ENCODE data around the gene CNRIP1.
A peak's percentile ranks its signal among the peaks of the same experiment; 100 is the strongest.
"Not testable (repeated sequence)": the region's sequence is repeated elsewhere in the genome, so short reads cannot be mapped to it uniquely, and the experiment has no call there.

The CNRIP1 gene

DNA sequence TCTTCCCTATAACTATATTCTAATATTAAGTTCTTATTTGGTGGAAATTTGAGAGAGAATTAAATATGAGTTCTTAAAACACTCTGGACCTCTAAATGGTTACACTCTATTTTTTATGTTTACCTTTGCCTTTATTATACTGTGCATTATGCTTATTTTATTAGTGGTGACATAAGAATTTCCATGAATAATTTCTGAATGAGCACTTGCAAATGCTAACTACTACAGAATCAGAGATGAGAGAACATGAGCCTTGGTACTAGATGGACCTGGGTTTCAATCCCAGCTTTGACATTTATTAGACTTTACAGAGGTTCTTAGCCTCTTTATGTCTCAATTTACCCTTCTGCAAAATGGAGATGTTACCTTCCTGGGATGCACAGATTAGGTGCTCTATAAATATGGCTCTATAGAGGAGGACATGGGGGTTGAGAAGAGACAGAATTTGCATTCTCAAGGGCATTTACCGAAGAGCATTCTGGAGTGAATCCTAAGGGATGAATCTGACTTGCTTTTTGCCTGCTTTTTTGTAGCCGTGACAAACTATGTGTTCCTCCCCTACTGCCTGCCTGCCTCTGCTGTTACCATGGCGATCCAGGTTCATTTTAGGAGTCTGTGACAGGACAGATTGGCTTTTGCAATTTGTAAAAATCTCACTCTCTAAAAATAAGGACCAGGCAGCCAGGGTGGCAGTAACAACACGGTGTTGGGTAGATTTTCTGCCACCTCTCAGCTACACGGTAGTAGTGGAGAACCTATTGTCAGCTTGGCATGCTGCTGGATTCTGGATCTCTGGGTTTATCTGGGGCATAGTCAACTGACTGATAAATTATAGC, 20.7 kb upstream of the CNRIP1 start:
- no peak for DNase-seq

DNA sequence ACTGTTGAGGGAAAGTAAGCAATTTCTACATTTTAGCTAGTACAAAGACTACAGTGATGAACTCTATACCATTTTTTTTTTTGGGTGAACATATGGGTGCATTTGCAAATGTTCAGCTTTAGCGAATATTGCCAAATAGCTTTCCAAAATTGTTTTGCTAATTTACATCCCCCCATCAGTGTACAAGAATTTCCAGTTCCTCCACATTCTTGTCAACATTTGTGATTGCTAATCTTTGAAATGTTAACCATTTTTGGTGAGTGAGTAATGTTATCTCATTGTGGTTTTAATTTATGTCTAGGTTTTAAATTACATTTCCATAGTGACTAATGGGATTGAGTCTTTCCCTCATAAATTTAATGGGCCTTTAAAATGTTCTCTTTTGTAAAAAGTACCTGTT, 16.4 kb upstream of the CNRIP1 start:
- no peak for DNase-seq

DNA sequence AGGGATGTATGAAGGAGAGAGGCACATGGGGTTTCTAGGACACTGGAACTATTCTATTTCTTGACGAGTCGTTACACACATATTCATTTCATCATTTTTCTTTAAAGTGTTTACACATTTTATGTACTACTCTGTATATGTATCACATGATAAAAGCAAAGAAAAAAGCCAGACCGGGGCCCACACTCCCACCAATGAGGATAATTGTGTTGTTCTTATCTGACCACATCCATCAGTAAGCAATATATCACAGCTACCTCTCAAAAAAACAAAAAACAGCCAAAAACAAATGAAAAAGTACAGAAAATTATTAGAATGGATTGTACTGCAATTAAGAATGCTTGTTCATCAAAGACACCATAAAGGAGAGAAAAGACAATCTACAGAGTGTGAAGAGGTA, 14.2 kb upstream of the CNRIP1 start:
- DNase-seq, result no peak

DNA sequence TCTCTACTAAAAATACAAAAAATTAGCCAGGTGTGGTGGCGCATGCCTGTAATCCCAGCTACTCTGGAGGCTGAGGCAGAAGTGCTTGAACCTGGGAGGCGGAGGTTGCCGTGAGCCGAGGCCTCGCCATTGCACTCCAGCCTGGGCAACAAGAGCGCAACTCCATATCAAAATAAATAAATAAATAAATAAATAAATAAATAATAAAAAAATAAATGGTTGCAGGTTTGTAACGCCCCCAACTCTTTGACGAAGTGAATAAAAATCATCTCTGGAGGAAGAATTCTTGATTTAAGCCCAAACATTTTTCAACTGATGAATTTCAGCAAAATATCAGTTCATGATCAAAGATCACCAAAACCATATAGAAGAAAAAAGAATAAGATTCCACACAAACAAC, 13.3 kb upstream of the CNRIP1 start:
- no peak for DNase-seq

DNA sequence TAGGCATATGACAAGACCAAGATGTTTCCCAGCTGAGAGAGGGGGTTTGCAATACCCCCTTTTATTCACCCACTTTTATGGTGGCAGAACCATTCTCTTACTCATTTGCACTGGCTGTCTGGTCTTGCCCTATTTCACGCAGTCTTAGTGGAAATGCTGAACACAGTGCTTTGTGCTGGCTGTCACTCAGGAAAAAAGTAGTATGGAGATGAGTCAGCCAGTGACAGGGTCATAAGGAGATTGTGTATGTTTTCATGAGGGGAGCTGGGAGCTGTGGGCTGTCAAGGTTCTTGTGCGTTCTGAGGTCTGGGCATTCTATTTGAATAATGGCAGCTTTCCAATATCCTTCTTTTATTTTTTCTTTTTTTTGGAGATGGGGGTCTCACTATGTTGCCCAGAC, 10.9 kb upstream of the CNRIP1 start:
- peak; percentile 55 for DNase-seq

DNA sequence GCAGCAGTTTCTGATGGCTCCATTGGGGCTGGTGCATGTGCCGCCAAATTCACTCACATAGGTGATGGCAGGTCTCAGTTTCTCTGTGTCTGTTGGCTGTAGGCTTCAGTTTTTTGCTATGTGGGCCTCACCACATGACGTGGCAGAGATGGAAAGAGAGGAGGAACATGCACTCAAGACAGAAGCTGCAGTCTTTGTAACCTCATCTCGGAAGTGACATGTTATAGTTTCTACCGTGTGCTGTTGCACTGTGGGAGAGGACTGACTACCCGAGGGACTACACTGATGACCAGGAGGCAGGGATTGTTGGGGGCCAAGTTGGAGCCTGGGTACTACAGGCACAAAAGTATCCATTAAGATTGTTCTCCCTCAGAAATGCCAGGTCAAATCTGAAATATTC, 9.2 kb upstream of the CNRIP1 start:
- no peak for DNase-seq

DNA sequence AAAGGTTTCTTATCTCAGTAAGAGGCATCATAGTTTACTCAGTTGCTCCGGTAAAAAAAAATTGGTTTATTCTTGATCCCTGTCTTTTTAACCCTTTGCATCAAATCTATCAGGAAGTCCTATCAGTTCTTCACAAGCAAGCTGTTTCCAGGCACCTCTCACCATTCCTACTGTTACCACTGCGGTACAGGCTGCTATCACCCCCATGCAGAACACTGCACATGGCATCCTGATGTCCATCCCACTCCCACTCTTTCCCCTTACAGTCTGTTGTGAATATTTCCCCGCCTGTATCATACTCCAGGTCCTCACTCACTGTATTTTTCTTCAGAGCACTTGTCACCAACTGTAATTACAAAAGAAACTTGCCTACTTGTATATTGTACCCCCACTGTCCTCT, 5.3 kb upstream of the CNRIP1 start:
- DNase-seq, result peak; percentile 31

DNA sequence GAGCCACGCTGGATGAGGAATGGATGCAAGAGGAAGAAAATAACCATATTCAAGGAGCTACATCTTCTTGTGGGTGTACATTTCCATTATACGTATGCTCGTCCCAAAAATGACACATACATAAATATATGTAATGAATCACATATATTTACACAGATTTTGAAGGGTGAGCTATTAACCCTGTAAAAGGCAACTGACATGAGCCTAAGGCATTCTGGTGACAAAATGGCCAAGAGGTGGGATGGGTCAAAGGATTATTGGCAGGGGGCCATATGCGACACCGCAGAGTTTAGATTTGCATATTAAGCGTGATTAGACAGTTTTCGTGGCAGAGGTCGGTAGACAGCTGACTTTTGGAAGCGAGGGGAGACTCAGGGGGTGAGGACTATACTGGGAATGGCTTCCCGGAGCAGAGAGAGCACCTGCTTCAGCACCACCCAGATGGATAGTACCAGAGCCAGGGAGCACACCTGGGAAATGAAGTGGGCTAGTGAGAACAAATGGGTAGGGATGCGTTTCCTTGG, 431 bp upstream of the CNRIP1 start:
- DNase-seq, result peak; percentile 97

DNA sequence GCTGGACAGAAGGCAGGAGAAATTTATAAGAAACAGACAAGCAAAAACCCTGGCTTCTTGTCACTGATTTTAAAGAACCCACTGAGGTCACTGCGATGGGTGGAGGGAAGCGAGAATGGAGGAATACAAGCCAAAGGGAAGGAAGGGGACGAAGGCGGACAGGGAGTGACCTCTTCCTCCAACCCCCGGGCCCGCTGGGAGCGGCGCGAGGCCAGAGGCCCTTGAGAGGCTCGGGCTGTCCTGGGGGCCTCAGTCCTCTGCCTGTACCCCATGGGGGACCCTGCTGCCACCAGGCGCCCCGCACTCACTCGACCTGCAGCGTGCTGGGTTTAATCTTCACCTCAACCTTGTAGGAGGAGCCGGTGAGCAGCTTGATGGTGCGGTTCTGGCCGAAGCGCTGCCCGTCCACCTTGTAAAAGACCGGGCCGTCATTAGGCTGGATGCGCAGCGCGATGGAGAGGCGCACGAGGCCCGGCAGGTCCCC, 793 bp downstream of the CNRIP1 start:
- DNase-seq, result peak; percentile 48

DNA sequence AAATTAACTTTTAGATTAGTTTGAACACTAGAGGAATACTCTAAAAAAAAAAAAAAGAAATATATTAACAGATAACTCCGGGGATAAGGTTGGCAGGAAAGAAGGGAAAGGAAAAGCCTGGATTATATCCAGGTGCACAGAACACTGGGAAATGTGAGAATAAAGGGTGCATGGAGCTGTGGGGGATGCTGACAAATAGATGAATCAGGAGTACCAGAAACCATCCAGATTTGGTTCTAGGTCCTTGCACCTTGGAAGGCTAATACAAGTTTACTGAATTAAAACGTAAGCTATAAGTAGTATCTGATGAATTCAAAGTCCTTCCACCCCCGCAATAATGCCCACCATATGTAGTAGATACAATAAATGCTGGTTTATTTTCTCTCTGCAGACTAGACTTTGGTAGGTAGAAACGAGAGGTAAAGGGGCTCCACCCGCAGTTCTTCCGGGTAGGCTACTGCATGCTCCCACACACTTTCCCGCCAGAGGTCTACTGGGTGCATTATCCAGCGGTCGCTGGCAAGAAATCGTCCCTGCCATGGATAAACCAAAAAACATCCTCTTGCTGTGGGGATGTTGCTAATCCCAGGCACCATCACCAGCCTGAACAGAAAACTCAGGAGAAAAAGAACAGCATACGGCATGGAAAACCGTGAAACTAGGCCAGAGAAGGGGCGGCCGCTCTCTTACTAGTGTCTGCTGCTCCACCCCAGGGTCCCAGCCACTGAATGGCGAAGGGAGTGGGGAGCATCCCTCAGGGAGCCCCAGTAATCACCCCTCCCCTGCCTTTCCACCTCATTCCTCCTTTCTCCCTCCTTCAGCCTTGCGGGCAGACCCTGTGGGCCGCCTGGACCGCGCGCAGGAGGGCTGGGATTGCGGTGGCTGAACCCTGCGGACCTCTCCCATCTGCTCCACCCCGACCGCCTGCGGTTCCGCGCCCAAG, 1.5 kb downstream of the CNRIP1 start:
- peak; percentile 69 for DNase-seq

DNA sequence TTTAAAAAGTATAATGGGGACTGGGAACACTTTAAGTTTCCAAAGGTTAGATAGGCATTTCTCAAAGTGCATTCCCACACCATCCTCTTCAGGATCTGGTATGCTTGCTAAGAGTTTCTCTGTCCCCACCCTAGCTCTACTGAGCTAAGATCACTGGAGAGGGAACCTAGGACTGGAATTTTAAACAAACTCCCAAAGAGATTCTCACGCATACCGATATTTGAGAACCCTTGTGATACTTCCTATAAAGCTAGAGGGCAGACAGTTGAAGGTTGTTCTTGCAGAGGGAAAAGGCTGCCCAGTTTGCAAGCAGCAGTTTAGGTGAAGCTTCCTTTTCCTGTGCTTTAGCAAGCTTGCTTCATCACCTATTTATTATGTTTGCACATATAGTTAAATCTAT, 3.6 kb downstream of the CNRIP1 start:
- DNase-seq, result peak; percentile 32

DNA sequence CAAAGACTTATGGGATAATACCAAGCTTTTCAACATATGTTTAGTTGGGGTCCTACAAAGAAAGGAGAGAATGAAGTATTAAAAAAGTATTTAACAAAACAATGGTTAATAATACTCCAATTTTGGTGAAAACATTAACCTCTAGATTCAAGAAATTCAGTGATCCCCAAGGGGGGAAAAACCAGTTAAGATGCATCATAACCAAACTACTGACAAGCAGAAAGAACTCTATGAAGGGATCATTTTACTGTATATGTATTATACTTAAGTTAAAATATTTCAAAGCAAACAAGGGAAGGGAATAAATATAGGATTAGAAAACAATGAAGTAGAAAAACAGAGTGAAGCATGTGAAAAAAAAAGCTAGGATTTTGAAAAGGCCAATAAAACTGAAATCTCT, 8.7 kb downstream of the CNRIP1 start:
- DNase-seq, result no peak

DNA sequence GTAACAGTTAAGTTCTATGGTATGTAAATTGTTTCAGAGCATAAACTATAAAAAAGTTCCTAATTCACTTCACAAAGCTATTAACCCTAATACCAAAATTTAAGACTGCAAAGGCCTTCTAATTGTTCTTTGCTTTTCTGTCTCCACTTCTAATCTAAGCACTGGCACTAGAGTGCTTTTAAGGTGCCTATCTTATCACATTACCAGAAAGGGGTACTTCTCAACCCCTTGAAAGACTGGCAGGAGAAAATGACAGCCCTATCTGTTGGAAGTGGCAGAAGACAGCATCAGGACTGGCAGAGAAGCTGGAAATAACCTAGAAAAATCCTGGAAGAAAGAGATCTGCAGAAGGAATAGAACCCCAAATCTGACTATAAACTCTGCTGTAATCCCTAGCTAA, 10.3 kb downstream of the CNRIP1 start:
- peak; percentile 78 for DNase-seq

DNA sequence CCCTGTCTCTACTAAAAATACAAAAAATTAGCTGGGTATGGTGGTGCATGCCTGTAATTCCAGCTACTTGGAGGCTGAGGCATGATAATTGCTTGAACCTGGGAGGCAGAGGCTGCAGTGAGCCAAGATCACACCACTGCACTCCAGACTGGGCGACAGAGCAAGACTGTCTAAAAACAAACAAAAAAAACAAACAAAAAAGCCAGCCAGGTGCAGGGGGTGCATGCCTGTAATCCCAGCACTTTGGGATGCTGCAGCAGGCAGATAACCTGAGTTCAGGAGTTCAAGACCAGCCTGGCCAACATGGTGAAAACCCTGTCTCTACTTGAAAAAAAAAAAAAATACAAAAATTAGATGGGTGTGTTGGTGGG, 15.9 kb downstream of the CNRIP1 start:
- not testable (repeated sequence) for DNase-seq

DNA sequence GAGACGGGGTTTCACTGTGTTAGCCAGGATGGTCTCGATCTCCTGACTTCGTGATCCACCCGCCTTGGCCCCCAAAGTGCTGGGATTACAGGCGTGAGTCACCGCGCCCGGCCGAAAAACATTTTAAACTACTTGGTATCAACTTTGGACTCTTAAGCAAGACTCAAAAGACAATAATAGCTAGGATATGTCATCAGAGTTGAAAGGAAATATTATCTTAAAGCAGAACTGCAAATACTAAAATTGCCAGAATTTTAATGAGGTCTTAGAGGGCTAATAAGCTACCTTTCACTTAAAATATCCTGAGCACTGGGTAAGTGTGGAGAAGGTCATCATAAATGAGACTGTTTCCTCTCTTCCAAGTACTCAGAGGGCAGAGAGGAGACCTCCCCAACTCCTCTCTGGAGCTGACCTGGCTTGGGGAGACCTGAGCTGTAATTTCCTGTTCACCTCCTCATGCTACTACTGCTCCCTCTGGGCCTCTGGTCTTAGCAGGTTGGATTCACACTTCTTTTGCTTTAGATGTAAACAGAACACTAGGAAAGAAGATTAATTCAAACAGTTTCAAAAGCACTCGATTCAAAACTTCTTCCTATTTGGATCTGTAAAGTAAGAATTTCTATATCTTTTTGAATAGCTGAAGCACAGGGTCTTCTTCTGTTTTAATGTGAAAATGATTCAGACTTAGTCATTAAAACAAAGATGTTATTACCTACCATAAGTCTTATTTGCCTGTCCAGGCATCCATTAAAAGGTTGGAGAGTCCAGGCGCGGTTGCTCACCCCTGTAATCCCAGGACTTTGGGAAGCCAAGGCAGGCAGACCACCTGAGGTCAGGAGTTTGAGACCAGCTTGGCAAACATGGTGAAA, 16.5 kb downstream of the CNRIP1 start:
- DNase-seq, result no peak

DNA sequence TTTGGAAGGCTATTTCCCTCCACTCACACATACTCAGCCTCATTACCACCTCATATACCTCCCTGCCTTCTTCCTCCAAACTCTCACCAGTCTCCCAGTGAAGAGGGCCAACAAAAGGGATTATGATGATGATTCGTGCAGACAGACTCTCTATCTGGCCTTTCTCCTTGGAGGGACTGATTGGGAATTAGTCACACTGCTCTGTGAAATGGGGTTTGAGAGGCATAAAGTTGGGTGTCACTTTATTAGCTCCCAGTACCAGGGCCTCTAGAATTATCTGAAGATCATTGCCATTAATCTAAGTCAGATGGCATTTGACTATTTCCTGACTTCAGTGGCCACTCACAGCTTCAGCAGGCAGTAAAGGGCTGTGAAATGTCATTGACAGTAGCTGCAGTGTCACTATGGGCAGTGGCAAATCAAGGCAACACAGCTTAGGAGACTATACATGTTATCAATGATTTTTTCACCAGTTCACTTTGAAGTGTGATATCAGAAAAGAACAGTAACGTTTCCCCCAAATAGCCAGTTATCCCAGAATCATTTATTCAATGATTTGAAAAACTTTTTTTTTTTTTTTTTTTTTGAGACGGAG, 17.4 kb downstream of the CNRIP1 start:
- peak; percentile 81 for DNase-seq

DNA sequence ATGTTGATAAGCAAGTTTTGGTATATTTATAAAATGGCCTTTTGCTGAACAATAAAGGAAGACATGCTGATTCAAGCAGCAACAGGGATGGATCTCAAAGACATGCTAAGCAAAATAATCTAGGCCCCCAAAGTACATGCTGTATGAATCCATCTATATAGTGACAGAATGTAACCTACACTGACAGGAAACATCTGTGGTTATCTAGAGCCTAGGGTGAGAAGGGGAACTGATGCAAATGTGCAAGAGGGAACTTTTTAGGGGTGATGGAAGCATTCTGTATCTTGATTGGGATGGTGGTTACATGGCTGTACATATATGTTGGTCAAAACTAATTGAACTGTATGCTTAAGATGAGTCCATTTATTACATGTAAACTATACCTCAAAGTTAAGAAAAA, 24.2 kb downstream of the CNRIP1 start:
- DNase-seq, result peak; percentile 50

DNA sequence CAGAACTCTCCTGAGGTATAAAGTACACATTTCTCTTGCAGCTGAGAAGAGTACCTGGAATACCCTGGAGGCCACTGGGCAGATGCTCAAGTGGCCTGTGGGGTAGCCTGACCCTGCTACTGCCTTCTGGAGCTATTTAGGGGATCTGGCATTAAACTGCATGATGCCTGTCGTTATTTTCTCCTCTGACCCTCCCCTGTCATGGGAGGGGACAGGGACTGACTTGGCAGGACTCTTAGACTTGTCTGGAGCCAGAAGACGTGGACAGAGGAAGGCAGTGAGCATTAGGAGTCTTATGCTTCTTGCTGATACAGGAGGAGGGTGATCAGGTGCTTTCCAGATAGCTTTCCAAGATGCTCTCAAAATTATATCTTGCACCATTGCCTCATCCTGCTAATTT, 24.8 kb downstream of the CNRIP1 start:
- DNase-seq, result peak; percentile 29

DNA sequence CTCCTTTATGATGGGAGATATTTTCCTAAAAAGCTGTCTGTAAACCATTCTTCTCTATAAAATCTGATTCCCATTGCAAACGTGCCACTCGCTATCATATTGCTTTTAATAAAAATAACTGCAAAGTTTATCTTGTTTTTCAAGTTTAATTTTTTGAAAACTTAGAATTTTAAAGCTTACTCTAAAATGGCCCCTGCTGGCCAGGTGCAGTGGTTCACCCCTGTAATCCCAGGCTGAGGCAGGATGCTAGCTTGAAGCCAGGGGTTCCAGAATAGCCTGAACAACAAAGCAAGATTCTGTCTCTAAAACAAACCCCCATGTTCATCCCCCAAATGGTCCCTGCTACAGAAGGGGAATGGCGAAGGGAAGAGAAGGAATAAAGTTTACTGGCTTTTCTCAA, 25.6 kb downstream of the CNRIP1 start:
- no peak for DNase-seq

DNA sequence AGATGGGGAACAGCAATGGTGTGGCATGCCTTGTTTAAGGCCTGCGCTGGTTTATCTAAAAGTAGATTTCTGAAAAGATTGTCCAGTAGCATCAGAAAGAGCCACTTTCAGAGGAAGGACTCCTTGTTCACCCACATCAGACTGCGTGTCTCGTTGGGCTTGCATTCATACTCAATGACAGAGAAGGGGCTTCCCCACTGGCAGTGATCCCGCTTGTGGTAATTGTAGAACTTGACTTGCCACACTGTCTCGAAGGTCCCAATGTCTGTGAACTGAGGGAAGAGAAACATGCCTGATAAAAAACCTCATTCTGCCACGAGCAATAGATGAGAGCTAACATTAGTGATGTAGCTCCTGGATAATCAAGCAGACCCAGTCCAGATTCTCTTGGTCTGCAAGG, 26.0 kb downstream of the CNRIP1 start:
- DNase-seq, result no peak

DNA sequence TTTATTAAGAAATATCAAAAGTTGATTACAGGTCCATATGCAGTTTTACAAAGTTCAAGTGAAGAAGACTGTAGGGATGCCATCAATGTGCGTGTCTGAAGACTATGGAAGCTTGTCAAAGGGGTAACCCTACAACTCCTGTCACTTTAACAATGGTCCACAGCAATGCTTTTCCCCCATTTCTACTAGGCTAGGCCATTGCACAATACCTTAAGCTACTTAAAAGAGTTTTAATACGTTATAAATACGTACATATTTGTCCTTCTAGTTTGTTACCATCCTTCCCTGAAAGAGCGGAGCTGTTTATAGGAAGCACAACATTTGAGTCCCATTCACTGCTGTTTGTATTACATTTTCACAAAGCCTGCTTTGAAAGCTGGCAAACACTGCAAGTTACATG, 26.7 kb downstream of the CNRIP1 start:
- DNase-seq, result no peak

DNA sequence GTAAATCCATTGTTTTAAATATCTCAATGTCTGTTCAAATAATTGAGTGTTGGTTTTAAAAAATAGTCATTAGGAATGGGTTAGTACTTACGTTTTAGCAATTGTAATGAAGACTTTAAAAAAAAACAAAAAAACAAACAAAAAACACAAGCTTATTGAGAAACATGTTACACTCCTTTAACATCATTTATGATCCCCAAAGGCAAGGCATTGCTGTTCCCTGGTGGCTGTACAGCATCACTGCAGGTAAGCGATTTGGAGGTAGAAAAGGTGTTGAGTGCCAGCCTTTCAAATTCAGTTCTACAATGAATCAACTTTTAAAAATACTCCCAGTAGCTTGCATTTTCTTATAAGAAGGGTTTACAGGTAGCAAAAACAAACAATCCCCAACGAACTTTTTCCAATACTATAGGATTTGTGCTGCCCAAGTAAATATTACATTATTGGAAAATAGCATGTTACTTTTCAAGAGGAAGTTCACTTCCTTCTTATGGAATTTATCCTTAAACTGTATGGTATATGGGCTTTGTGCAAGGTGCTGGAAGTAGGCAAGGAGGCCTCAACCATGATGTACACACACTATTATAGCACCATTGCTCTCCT, 27.5 kb downstream of the CNRIP1 start:
- DNase-seq, result peak; percentile 73
